ENCODE results near the gene RUNX2.

The RUNX2 gene

DNA sequence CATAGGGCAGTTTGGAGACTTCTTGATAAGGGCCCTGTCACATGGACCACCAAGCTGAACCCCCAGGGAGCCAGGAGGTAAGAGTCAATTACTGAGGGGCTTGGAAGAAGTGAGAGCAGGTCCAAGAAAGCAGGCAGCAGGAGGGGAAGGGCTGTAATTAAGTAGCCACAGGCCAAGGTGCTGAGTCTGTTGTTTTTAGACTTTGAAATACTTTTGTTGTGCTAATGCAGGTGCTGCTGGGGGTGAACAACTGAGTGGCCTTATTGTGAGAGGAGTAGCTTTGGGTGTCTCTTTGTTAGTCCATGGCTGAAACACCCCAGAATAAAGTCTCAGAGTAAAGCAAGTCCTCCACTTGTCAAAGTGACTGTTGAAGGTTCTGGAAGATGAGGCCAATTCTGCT is 316.6 kb downstream of the RUNX2 start:
- Histone ChIP-seq H3K4me1 (ENCODE audit: insufficient read depth, poor library complexity, severe bottlenecking) (peaks cover 10% of the 10 kb centered on the region), H3K27me3 (ENCODE audit: insufficient read depth, poor library complexity, severe bottlenecking) (no peaks in the 10 kb centered on the region)
- ATAC-seq (ENCODE audit: low read depth): no peak

GRCh38 chr6:45645302-45645701 is 317.2 kb downstream of the RUNX2 start:
- no peak for ATAC-seq (ENCODE audit: low read depth)
- no peaks in the 10 kb centered on the region for H3K27me3 ChIP-seq (ENCODE audit: insufficient read depth, poor library complexity, severe bottlenecking)
- H3K27ac ChIP-seq (ENCODE audit: poor library complexity, severe bottlenecking): no peak overlapping the region
- H3K36me3 ChIP-seq (ENCODE audit: low read depth): no peaks in the 10 kb centered on the region
- no peak overlapping the region for H3K4me3 ChIP-seq (ENCODE audit: severe bottlenecking)
- no peaks in the 10 kb centered on the region for H3K9me3 ChIP-seq (ENCODE audit: severe bottlenecking)
- TF ChIP-seq, protein P1, sequence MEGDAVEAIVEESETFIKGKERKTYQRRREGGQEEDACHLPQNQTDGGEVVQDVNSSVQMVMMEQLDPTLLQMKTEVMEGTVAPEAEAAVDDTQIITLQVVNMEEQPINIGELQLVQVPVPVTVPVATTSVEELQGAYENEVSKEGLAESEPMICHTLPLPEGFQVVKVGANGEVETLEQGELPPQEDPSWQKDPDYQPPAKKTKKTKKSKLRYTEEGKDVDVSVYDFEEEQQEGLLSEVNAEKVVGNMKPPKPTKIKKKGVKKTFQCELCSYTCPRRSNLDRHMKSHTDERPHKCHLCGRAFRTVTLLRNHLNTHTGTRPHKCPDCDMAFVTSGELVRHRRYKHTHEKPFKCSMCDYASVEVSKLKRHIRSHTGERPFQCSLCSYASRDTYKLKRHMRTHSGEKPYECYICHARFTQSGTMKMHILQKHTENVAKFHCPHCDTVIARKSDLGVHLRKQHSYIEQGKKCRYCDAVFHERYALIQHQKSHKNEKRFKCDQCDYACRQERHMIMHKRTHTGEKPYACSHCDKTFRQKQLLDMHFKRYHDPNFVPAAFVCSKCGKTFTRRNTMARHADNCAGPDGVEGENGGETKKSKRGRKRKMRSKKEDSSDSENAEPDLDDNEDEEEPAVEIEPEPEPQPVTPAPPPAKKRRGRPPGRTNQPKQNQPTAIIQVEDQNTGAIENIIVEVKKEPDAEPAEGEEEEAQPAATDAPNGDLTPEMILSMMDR (IDR thresholded peaks at IDR 0.05; ENCODE audit: poor library complexity, severe bottlenecking): no peak
- H3K4me1 ChIP-seq (ENCODE audit: insufficient read depth, poor library complexity, severe bottlenecking): peaks cover 15% of the 10 kb centered on the region
- DNase-seq (ENCODE audit: low spot score): no peak

More for the DNA sequence above, 316.6 kb downstream of the RUNX2 start:
- Histone ChIP-seq H3K4me3 (ENCODE audit: severe bottlenecking) (no peak overlapping the region), H3K27ac (ENCODE audit: poor library complexity, severe bottlenecking) (no peak overlapping the region), H3K9me3 (ENCODE audit: severe bottlenecking) (no peaks in the 10 kb centered on the region), H3K36me3 (ENCODE audit: low read depth) (no peaks in the 10 kb centered on the region)
- no peak for DNase-seq (ENCODE audit: low spot score)
- TF ChIP-seq, protein P1 (IDR thresholded peaks at IDR 0.05; ENCODE audit: poor library complexity, severe bottlenecking): no peak

DNA sequence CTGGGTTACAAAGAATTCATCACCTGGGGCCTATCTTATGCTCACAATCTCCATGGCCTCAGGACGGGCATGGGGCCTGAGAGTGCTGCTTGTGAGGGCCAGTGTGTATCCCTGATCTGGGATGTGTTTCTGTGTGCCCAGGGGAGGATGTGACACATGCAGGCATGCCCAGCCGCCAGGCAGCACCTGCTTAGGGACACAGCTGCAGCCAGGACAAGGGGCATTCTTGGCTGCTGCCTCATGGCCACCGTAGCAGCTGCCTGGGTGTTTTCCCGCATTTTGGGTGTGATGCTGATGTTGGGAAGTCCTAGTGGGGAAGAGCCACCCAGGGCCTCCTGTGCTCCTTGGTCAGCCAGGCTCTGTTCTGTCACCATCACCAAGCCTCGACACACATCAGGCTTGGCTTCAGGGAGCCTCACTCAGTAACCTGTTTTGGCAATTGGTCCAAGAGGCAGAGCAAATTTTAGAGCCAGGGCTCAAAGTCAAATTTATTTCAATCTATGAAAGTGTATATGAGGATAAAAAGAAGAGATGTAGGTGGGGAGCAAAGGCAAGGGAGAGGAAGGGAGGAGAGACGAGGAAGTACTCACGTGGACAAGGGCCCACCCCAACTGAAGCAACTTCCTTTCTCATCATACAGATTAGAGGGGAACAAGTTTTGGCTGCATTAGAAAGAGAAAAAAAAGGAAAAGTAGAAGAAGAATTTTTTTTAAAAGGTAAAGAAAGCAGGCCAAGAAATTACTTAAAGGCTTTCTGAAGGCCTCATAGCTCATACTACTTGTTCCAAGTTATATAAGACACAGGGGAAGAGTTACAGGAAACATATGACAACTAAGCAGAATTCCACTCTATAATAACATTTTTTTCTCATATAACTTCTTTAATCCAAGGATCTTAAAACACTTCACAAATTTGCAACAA is 319.5 kb downstream of the RUNX2 start:
- Histone ChIP-seq H3K4me3 (ENCODE audit: severe bottlenecking) (no peak overlapping the region), H3K36me3 (ENCODE audit: low read depth) (no peaks in the 10 kb centered on the region), H3K27ac (ENCODE audit: poor library complexity, severe bottlenecking) (peak overlapping the region; percentile 17), H3K4me1 (ENCODE audit: insufficient read depth, poor library complexity, severe bottlenecking) (peaks cover 28% of the 10 kb centered on the region), H3K27me3 (ENCODE audit: insufficient read depth, poor library complexity, severe bottlenecking) (no peaks in the 10 kb centered on the region), H3K9me3 (ENCODE audit: severe bottlenecking) (no peaks in the 10 kb centered on the region)
- TF ChIP-seq, protein P1 (IDR thresholded peaks at IDR 0.05; ENCODE audit: poor library complexity, severe bottlenecking): no peak
- ATAC-seq (ENCODE audit: low read depth) (no peak), DNase-seq (ENCODE audit: low spot score) (no peak)

DNA sequence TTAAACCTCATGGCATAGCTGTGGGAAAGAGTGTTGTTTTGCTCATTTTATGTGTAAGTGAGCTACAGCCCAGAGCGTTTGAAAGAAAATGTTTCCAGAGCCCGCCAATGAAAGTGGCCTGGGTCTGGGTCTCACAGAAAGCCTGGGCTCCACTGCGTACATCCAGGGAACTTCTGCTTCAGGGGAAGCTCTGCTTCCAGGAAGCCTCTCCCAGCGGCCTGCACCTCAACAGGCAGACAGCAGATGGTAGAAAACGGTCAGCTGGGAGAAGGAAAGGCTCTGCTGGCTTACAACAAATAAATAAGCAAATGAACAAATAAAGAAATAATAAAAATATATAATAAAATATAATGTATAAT is 320.1 kb downstream of the RUNX2 start:
- H3K27ac ChIP-seq (ENCODE audit: poor library complexity, severe bottlenecking): peak overlapping the region; percentile 17
- H3K36me3 ChIP-seq (ENCODE audit: low read depth): no peaks in the 10 kb centered on the region
- H3K4me3 ChIP-seq (ENCODE audit: severe bottlenecking): no peak overlapping the region
- H3K27me3 ChIP-seq (ENCODE audit: insufficient read depth, poor library complexity, severe bottlenecking): no peaks in the 10 kb centered on the region
- peaks cover 28% of the 10 kb centered on the region for H3K4me1 ChIP-seq (ENCODE audit: insufficient read depth, poor library complexity, severe bottlenecking)
- DNase-seq (ENCODE audit: low spot score) (no peak), ATAC-seq (ENCODE audit: low read depth) (no peak)
- TF ChIP-seq, protein P1 (IDR thresholded peaks at IDR 0.05; ENCODE audit: poor library complexity, severe bottlenecking): no peak
- no peaks in the 10 kb centered on the region for H3K9me3 ChIP-seq (ENCODE audit: severe bottlenecking)

Measured in RWPE2 (cell line).